ENCODE results near the gene IL22RA2. TPM values are rescaled to one million over a fixed set of nuclear protein-coding genes. Genes with fewer than 3 reads are reported as not detected.

IL22RA2 gene
- total RNA-seq, 6 experiments from 2014 or later, result not detected

DNA sequence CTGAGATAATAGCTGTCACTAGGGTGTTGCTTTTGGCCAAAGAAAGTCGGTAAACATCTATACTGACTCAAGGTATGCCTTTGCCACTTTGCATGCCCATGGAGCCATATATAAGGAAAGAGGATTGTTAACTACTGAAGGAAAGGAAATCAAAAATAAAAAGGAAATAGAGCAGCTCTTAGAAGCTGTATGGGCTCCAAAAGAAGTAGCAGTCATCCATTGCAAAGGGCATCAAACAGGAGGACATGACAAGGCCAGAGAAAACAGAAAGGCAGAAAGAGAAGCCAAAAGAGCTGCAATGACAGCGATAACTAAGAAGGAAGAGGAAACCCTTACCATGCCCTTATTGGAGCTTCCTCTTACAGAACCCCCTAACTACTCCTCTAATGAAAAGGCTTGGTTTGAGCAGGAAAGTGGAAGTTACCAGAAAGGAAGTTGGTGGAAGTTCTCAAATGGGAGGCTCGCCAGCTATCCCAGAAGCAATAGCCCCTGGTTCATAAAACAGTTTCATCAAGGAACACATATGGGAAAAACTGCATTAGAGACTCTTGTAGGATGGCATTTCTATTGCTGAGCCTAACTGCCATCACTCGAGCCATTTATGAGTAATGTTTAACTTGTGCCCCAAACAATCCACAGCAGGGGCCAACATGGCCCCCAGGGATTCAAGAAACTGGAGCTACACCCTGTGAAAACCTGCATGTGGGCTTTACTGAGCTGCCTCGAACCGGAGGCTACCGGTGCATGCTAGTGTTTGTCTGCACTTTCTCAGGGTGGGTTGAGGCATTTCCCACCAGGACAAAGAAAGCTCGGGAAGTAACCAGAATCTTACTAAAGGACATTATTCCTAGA, 7.0 kb downstream of the IL22RA2 start:
- intact Hi-C loops (cut with DNase I), result loop anchor here (10.0 kb wide), 1 partner anchor 72 kb away; no protein-coding TSS in a partner anchor
- no peaks in the 10 kb centered on the region for H3K27me3 ChIP-seq
- H3K27ac ChIP-seq, result no peak overlapping the region
- no peaks in the 10 kb centered on the region for H3K9me3 ChIP-seq
- no peaks in the 10 kb centered on the region for H3K36me3 ChIP-seq
- H3K4me3 ChIP-seq, result no peak overlapping the region
- DNase-seq, result no peak
- ATAC-seq, result peak; percentile 35 to 60 (median 50)
- no peaks in the 10 kb centered on the region for H3K4me1 ChIP-seq
- WGBS (ENCODE audit: insufficient coverage, low coverage, low lambda C conversion rate, missing lambda C conversion rate), result 64% methylated on average over 8 of the region's 8 CpGs
- TF ChIP-seq CTCF (IDR thresholded peaks at IDR 0.05), result no peak
- TF ChIP-seq POLR2A (IDR thresholded peaks at IDR 0.05), result no peak

GRCh38 chr6:137165375-137166246, 7.8 kb downstream of the IL22RA2 start:
- WGBS (ENCODE audit: insufficient coverage, low coverage, low lambda C conversion rate, missing lambda C conversion rate), result 51% methylated on average over 8 of the region's 9 CpGs
- peak; percentile 46 to 68 (median 58) for TF ChIP-seq CTCF (IDR thresholded peaks at IDR 0.05)
- TF ChIP-seq POLR2A (IDR thresholded peaks at IDR 0.05), result no peak
- peak in 2 of 3 donors; percentile 51 to 72 for DNase-seq

DNA sequence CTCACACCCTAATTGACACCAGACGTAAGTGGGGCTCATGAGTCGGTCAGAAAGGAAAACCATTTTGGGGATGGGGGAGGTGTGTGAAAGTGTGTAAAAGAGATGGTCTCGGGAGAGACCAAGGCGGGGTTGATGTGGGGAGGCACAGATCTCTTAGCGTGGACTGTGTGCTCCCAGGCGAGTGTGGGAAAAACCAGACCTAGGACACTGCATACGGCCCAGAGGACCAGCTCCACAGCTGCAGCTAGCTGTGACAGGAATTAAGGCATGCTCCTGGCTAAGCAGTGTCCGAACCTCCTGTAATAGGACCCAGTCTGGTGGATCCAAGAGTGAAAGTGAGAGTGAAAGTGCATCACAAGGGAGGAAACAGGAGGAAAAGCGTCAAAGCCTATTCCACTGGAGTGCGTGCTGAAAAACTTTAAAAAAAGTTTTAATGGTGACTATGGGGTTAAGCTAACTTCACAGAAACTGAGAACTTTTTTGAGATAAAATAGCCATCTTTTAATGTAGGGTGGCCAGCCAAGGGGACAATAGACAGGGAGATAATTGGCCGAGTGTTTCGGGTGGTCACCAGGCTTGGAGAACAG, 9.6 kb downstream of the IL22RA2 start:
- no peaks in the 10 kb centered on the region for H3K9me3 ChIP-seq
- DNase-seq (no peak), ATAC-seq (no peak)
- no peaks in the 10 kb centered on the region for H3K4me1 ChIP-seq
- intact Hi-C loops (cut with DNase I), result loop anchor here (10.0 kb wide), 1 partner anchor 69 kb away; no protein-coding TSS in a partner anchor
- 75% methylated on average over 10 of the region's 12 CpGs for WGBS (ENCODE audit: insufficient coverage, low coverage, low lambda C conversion rate, missing lambda C conversion rate)
- H3K27ac ChIP-seq, result no peak overlapping the region
- H3K27me3 ChIP-seq, result no peaks in the 10 kb centered on the region
- H3K36me3 ChIP-seq, result no peaks in the 10 kb centered on the region
- TF ChIP-seq POLR2A (IDR thresholded peaks at IDR 0.05) (no peak), CTCF (IDR thresholded peaks at IDR 0.05) (no peak)
- H3K4me3 ChIP-seq, result no peak overlapping the region

More at GRCh38 chr6:137165375-137166246, 7.8 kb downstream of the IL22RA2 start:
- peak; percentile 68 to 87 (median 80) for ATAC-seq
- no peak overlapping the region for H3K27ac ChIP-seq
- H3K36me3 ChIP-seq, result no peaks in the 10 kb centered on the region
- H3K4me1 ChIP-seq, result no peaks in the 10 kb centered on the region
- H3K27me3 ChIP-seq, result no peaks in the 10 kb centered on the region
- H3K4me3 ChIP-seq, result no peak overlapping the region
- intact Hi-C loops (cut with DNase I), result loop anchor here (10.0 kb wide), 1 partner anchor 71 kb away; no protein-coding TSS in a partner anchor
- no peaks in the 10 kb centered on the region for H3K9me3 ChIP-seq

DNA sequence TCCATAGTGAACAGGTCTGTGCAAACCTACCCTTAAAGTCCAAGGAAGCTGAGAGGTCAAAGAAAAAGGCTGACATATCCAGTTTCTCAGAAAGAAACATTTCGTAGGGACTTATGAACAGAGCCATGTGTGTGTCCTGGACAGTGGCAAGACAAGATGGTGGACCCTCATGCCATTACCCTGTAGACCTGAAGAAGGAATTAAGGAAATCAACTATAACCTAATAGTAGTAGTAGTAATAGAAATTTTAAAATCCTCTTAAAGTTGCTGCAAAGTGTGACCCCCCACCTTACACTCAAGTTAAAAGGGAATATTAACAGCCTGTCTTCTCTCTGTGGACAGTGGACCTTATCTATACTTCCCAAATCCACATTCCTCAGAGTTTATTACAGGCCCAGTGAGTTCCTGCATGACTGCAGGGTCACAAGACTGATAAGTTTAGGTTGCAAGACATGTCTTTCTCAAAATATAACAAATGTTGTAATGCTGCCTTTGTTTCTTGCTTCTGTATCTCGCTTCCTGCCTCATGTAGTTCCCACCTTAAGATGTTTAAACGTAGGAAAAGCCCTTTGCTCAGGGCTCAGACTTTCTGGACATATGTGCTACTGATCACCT, 10.6 kb downstream of the IL22RA2 start:
- no peaks in the 10 kb centered on the region for H3K27me3 ChIP-seq
- intact Hi-C loops (cut with DNase I), result loop anchor here (10.0 kb wide), 1 partner anchor 68 kb away; no protein-coding TSS in a partner anchor
- DNase-seq (no peak), ATAC-seq (no peak)
- H3K36me3 ChIP-seq, result no peaks in the 10 kb centered on the region
- WGBS (ENCODE audit: insufficient coverage, low coverage, low lambda C conversion rate, missing lambda C conversion rate), result 43% methylated on average over 3 of the region's 3 CpGs
- H3K4me3 ChIP-seq, result no peak overlapping the region
- no peaks in the 10 kb centered on the region for H3K4me1 ChIP-seq
- TF ChIP-seq CTCF (IDR thresholded peaks at IDR 0.05), result no peak
- H3K27ac ChIP-seq, result no peak overlapping the region
- H3K9me3 ChIP-seq, result no peaks in the 10 kb centered on the region
